Measurements from ENCODE around the gene RBBP5.

DNA sequence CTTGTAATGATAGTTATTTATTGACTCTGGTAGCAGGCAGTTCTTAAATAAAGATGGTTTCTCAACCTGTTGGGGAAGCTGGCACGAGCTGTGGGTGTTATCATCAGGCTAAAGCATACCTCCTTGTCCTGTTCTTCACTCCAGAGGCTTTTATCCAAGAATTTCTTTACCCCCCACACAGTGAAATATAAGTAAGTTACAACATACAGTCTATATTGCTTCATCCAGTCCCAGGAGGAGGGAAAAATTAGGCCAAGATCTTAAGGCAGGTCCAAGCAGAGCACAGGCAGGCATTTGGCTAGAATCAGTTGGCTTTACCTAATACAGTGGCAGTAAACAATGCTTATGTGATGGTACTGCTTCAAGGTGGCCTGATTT lies 43.9 kb downstream of the RBBP5 start:
- TF ChIP-seq, protein P1, sequence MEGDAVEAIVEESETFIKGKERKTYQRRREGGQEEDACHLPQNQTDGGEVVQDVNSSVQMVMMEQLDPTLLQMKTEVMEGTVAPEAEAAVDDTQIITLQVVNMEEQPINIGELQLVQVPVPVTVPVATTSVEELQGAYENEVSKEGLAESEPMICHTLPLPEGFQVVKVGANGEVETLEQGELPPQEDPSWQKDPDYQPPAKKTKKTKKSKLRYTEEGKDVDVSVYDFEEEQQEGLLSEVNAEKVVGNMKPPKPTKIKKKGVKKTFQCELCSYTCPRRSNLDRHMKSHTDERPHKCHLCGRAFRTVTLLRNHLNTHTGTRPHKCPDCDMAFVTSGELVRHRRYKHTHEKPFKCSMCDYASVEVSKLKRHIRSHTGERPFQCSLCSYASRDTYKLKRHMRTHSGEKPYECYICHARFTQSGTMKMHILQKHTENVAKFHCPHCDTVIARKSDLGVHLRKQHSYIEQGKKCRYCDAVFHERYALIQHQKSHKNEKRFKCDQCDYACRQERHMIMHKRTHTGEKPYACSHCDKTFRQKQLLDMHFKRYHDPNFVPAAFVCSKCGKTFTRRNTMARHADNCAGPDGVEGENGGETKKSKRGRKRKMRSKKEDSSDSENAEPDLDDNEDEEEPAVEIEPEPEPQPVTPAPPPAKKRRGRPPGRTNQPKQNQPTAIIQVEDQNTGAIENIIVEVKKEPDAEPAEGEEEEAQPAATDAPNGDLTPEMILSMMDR (conservative IDR thresholded peaks at IDR 0.05): no peak
- TF ChIP-seq EZH2 (IDR thresholded peaks at IDR 0.05; ENCODE audit: low read depth): no peak
